Left kidney (tissue), 2 donors: ENCODE measurements around the gene TAX1BP3. TPM values are rescaled to one million over a fixed set of nuclear protein-coding genes. Genes with fewer than 3 reads are reported as not detected.

Experiments
- DNase-seq: peaks from one replicate; pipeline ENCODE4 v3.0.0-alpha.2; 2013
- polyA plus RNA-seq: library from polyadenylated mRNA; unstranded; fragments of 120-200 nt; gene quantifications from one replicate; pipeline ENCODE4 v1.2.1, GENCODE V29; 2013; ENCODE audit not compliant: insufficient read length

The TAX1BP3 gene
- polyA plus RNA-seq, 1 donor: 78.4 TPM

- no peak for DNase-seq
Observed at GRCh38 chr17:3630781-3631180, 37.6 kb downstream of the TAX1BP3 start.

GRCh38 chr17:3627769-3628167, 40.6 kb downstream of the TAX1BP3 start:
- no peak for DNase-seq

DNA sequence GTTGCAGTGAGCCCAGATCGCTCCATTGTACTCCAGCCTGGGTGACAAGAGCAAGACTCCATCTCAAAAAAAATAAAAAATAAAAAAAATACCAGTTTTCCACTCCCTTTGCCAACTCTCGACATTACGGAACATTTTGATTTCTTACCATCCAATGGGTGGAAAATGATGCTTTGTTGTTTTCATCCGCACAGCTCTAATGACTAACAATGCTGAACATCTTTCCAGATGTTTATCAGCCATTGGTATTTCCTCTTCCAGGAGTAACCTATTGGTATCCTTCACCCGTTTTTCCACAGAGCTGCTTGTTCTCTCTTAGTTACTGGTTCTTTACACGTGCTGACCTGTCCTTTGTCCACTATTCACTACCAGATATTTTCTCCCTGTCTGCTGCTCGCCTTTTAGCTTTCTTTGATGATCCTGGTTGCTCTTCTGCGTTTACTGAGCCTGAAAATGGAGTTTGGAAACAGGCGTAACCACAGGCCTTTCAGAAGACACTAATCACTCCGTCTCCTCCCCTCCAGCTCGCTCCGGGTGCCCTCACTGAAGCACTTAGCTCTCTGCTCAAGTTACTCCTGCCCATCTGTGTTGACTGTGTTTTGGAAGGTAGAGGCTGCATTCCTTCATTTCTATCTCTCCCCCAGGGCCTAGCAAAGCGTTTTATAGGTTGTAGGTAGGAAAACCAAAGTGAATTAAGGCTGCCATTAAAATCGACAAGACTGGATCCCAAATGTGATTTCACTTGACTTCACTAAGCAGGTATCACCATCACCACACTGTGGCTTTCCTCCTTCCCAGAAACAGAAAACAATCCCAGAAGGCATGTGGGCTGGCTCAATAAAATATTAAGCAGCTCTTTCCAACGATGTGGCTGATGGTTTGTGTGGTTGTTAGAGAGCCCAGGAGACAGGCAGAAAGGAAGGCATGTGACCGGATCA, 41.3 kb downstream of the TAX1BP3 start:
- DNase-seq: peak; percentile 21

DNA sequence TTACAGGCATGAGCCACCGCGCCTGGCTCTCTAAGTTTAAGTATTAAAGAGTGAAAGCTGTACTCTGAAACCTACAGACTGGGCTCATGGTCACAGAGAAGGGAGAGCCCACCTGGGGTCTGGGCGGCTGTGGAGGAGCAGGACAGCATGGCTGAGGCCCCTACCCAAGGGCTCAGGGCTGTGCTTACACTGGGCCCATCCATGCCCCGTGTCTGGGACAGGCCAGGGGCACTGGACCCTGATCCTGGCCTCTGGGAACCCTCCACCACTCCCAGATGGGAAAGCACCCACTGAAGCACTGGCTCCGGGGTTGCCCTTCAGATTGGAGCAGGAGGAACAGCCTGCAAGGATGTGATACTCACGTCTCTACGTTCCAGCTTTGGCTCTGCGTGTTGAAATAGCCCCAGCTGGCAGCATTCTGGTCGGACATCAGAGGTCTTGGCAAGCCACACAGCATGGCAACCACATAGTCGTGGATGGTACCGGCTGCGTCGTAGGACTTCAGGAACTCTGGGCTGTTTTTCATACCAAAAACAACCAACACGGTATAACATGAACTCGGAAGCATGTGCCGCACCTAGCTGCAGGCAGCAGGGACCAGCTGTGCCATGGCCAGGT, 45.3 kb downstream of the TAX1BP3 start:
- DNase-seq: no peak

DNA sequence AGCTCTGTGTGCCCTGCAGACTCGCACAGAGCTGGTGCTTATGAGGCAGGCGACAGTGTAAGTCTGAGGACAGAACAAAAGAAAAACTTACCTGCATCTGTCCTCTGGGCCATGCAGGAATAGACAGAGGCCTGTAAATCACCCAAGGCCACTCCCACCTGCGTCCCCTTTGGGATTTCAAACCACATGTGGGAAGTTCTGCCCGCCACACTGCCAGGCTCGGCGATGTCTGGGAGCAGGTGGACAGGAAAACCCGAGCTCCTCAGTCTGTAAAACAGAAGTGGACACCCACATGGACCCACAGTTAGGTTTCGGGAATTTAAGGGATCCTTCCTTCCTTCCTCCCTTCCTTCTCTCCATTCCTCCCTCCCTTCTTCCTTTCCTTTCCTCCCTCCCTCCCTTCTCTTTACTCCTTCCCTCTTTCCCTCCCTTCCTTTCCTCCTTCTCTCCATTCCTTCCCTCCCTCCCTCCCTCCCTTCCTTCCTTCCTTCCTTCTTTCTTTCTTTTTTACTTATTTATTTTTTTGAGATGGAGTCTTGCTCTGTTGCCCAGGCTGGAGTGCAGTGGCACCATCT, 47.1 kb downstream of the TAX1BP3 start:
- no peak for DNase-seq

- no peak for DNase-seq
Observed at GRCh38 chr17:3615160-3615870, 53.1 kb downstream of the TAX1BP3 start.

- no peak for DNase-seq
Observed at GRCh38 chr17:3613124-3613523, 55.3 kb downstream of the TAX1BP3 start.

Other genes starting within 250 kb of the TAX1BP3 start
- not detected for gene OR1E2, start 234.7 kb downstream of the TAX1BP3 start, polyA plus RNA-seq
- gene SPATA22, start 196.8 kb downstream of the TAX1BP3 start, polyA plus RNA-seq: 0.15 TPM
- gene ASPA, start 192.6 kb downstream of the TAX1BP3 start, polyA plus RNA-seq: 33.2 TPM
- 1.1 TPM for gene TRPV3, start 110.8 kb downstream of the TAX1BP3 start, polyA plus RNA-seq
- 13.0 TPM for gene TRPV1, start 59.2 kb downstream of the TAX1BP3 start, polyA plus RNA-seq
- 18.7 TPM for gene SHPK, start 32.3 kb downstream of the TAX1BP3 start, polyA plus RNA-seq
- 23.3 TPM for gene CTNS, start 31.8 kb downstream of the TAX1BP3 start, polyA plus RNA-seq
- 20.3 TPM for gene EMC6, start 234 bp upstream of the TAX1BP3 start, polyA plus RNA-seq
- 0.95 TPM for gene P2RX5, start 27.6 kb upstream of the TAX1BP3 start, polyA plus RNA-seq
- gene HASPIN, start 55.3 kb upstream of the TAX1BP3 start, polyA plus RNA-seq: 4.4 TPM
- 42.7 TPM for gene ITGAE, start 132.6 kb upstream of the TAX1BP3 start, polyA plus RNA-seq
- gene NCBP3, start 177.7 kb upstream of the TAX1BP3 start, polyA plus RNA-seq: 116 TPM
- gene CAMKK1, start 224.5 kb upstream of the TAX1BP3 start, polyA plus RNA-seq: 4.2 TPM
- gene P2RX1, start 247.9 kb upstream of the TAX1BP3 start, polyA plus RNA-seq: 0.67 TPM